ENCODE data around the gene SPECC1. TPM values are rescaled to one million over a fixed set of nuclear protein-coding genes. Genes with fewer than 3 reads are reported as not detected.

SPECC1 gene
- total and polyA plus RNA-seq, 10 of the 15 experiments (the other 5 are each of a cell fraction or from before 2014, with no cell fraction given): 6.4 to 40.6 (median 23.9) TPM

DNA sequence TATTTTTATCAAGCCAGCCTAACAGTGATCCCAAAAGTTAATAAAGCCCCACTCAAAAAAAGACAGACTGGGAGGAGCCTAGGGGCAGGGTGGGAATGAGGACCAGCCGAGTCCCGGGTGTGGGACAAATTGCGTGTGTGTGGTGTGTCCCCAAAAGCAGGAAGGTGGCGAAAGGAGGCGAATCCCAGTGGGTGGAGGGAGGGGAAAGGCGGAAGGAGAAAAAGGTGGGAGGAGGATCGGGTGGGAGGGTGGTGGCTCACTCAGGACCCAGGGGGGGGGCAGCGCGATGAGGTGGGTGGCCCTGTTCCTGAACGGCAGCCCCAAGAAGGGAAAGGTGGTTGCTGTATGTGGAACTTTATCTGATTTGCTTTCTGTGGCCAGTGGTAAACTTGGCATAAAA is 102.4 kb downstream of the SPECC1 start:
- WGBS (ENCODE audit: insufficient coverage, insufficient replicate concordance, low lambda C conversion rate, missing lambda C conversion rate): 100% methylated on average over 7 of the region's 10 CpGs
- Histone ChIP-seq H3K4me3 (no peak overlapping the region), H2AFZ (ENCODE audit: control insufficient read depth, low read depth, low read length) (no peak overlapping the region), H3K9ac (ENCODE audit: control insufficient read depth, insufficient read depth, low read length) (no peak overlapping the region), H3K79me2 (ENCODE audit: control insufficient read depth, insufficient read depth, low read length) (no peaks in the 10 kb centered on the region), H3K9me3 (replicated peaks; ENCODE audit: control insufficient read depth, insufficient read depth, low read length) (no peaks in the 10 kb centered on the region), H3K4me1 (ENCODE audit: control insufficient read depth, insufficient read depth, low read length) (no peaks in the 10 kb centered on the region), H3K36me3 (ENCODE audit: control insufficient read depth in 2 of 2, insufficient read depth in 2 of 2, low read length in 1 of 2) (no peaks in the 10 kb centered on the region), H4K20me1 (ENCODE audit: control insufficient read depth, insufficient read depth) (no peaks in the 10 kb centered on the region), H3K4me2 (ENCODE audit: control insufficient read depth, insufficient read depth) (no peak overlapping the region), H3K27me3 (replicated peaks in 1 of 2; ENCODE audit: control insufficient read depth in 2 of 2, insufficient read depth in 2 of 2, low read length in 1 of 2) (no peaks in the 10 kb centered on the region), H3K27ac (ENCODE audit: control insufficient read depth, insufficient read depth) (no peak overlapping the region)
- FAIRE-seq (no peak), DNase-seq (ENCODE audit: low read depth, low spot score) (no peak), ATAC-seq (no peak)
- intact Hi-C loops (cut with micrococcal nuclease; ENCODE audit: unreplicated experiment) (no loop called here), in situ Hi-C loops (cut with MboI) (loop anchor here (5.0 kb wide), 1 partner anchor 119 kb away; no protein-coding TSS in a partner anchor)
- POLR2A ChIA-PET: no interaction called here
- RAD21 ChIA-PET (ENCODE audit: unreplicated experiment): no interaction called here
- TF ChIP-seq RFX5 (IDR thresholded peaks at IDR 0.05; ENCODE audit: low read depth, low read length) (no peak), ELK1 (IDR thresholded peaks at IDR 0.05; ENCODE audit: low read depth, low read length) (no peak), YBX1 (IDR thresholded peaks at IDR 0.05) (no peak), TAF1 (IDR thresholded peaks at IDR 0.05; ENCODE audit: borderline replicate concordance, low read depth, low read length) (no peak), JUNB (IDR thresholded peaks at IDR 0.05) (no peak), HDAC2 (IDR thresholded peaks at IDR 0.05) (no peak)
- SMC1A ChIA-PET (ENCODE audit: uncharacterized antibody, unreplicated experiment): no interaction called here
- no TSS peak for BruUV-seq (replicated peaks)
- CTCF ChIA-PET: interaction anchor here (0.6 kb wide), 1 partner anchor 22 kb away, joined by 3 read pairs; no protein-coding TSS in a partner anchor

GRCh38 chr17:20114466-20114865 is 105.3 kb downstream of the SPECC1 start:
- Histone ChIP-seq H2AFZ (ENCODE audit: control insufficient read depth, low read depth, low read length) (no peak overlapping the region), H3K4me1 (ENCODE audit: control insufficient read depth, insufficient read depth, low read length) (no peaks in the 10 kb centered on the region), H3K27ac (ENCODE audit: control insufficient read depth, insufficient read depth) (no peak overlapping the region), H3K9me3 (replicated peaks; ENCODE audit: control insufficient read depth, insufficient read depth, low read length) (no peaks in the 10 kb centered on the region), H4K20me1 (ENCODE audit: control insufficient read depth, insufficient read depth) (no peaks in the 10 kb centered on the region; the same call in 1 of the 2 replicates), H3K4me3 (no peak overlapping the region), H3K4me2 (ENCODE audit: control insufficient read depth, insufficient read depth) (no peak overlapping the region), H3K27me3 (replicated peaks in 1 of 2; ENCODE audit: control insufficient read depth in 2 of 2, insufficient read depth in 2 of 2, low read length in 1 of 2) (no peaks in the 10 kb centered on the region), H3K79me2 (ENCODE audit: control insufficient read depth, insufficient read depth, low read length) (no peaks in the 10 kb centered on the region), H3K9ac (ENCODE audit: control insufficient read depth, insufficient read depth, low read length) (no peak overlapping the region), H3K36me3 (ENCODE audit: control insufficient read depth in 2 of 2, insufficient read depth in 2 of 2, low read length in 1 of 2) (no peaks in the 10 kb centered on the region)
- DNase-seq (ENCODE audit: low read depth, low spot score) (no peak), FAIRE-seq (no peak), ATAC-seq (no peak)
- intact Hi-C loops (cut with micrococcal nuclease; ENCODE audit: unreplicated experiment) (no loop called here), in situ Hi-C loops (cut with MboI) (loop anchor here (5.0 kb wide), 1 partner anchor 122 kb away; no protein-coding TSS in a partner anchor)
- 100% methylated on average over 2 of the region's 2 CpGs for WGBS (ENCODE audit: insufficient coverage, insufficient replicate concordance, low lambda C conversion rate, missing lambda C conversion rate)
- BruUV-seq (replicated peaks): no TSS peak
- CTCF ChIA-PET: interaction anchor here (1.8 kb wide), 1 partner anchor 121 kb away, joined by 7 read pairs; no protein-coding TSS in a partner anchor
- RAD21 ChIA-PET (ENCODE audit: unreplicated experiment): interaction anchor here (0.7 to 1.6 kb wide), 2 partner anchors 71 to 122 kb away, joined by 3 to 5 read pairs; no protein-coding TSS in a partner anchor
- TF ChIP-seq ZNF274 (IDR thresholded peaks at IDR 0.05; ENCODE audit: insufficient read depth, insufficient read length) (no peak), NFIC (IDR thresholded peaks at IDR 0.05; ENCODE audit: low read depth, low read length) (no peak), PML (IDR thresholded peaks at IDR 0.05; ENCODE audit: low read length) (no peak), POLR2AphosphoS5 (IDR thresholded peaks at IDR 0.05; ENCODE audit: low read length) (no peak), MYC (IDR thresholded peaks at IDR 0.05; ENCODE audit: insufficient read depth, insufficient read length, insufficient replicate concordance, low read length, severe bottlenecking) (no peak), TCF7 (IDR thresholded peaks at IDR 0.05; ENCODE audit: borderline replicate concordance) (no peak), NR2C1 (IDR thresholded peaks at IDR 0.05) (no peak), RCOR1 (conservative IDR thresholded peaks at IDR 0.05; ENCODE audit: low read depth, low read length) (no peak), ATF3 (IDR thresholded peaks at IDR 0.05; ENCODE audit: borderline replicate concordance, extremely low read depth, low read depth, low read length) (no peak), PBX3 (IDR thresholded peaks at IDR 0.05; ENCODE audit: insufficient replicate concordance, low read depth, low read length) (no peak), CREM (IDR thresholded peaks at IDR 0.05; ENCODE audit: low read depth) (no peak)
- SMC1A ChIA-PET (ENCODE audit: uncharacterized antibody, unreplicated experiment): no interaction called here
- POLR2A ChIA-PET: no interaction called here
